GM18951 (cell line): ENCODE measurements around the gene ARHGAP22.

Source experiments
- POLR2A ChIP-seq: IDR thresholded peaks from 4 replicates; pipeline ENCODE4 v1.6.1; 2011; ENCODE audit warnings: mild to moderate bottlenecking; ENCODE audit not compliant: insufficient read length, insufficient read depth; ENCODE audit errors: extremely low read depth
- in situ Hi-C: fragments of 300-500 bp; cut with MboI; formaldehyde crosslinking; loops from one replicate; pipeline ENCODE4 v1.12.0; 2022; ENCODE audit warnings: low sequenced_read_pairs, mixed read lengths, inconsistent platforms; ENCODE audit not compliant: unreplicated experiment

ARHGAP22 gene

DNA sequence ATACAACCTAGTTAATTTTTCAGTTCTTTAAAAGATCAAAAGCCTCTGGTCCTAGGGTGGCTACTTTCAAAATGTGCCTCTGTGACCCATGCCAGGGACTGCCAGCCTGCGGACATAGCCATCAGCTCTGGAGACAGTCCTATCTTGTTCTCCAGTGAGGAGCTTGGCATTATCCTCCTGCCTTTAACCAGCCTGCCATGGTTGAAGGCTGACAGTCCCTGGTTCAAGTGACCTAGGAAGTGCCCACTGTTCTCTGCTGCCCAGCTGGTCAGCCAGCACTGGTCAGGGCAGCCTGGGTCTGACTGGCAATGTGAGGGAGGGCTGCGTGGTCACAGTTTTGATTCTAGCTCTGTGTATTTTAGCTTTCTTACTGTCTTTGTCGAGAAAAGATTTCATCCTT lies 18.1 kb upstream of the ARHGAP22 start:
- in situ Hi-C loops = no loop called here
- TF ChIP-seq POLR2A = no peak

DNA sequence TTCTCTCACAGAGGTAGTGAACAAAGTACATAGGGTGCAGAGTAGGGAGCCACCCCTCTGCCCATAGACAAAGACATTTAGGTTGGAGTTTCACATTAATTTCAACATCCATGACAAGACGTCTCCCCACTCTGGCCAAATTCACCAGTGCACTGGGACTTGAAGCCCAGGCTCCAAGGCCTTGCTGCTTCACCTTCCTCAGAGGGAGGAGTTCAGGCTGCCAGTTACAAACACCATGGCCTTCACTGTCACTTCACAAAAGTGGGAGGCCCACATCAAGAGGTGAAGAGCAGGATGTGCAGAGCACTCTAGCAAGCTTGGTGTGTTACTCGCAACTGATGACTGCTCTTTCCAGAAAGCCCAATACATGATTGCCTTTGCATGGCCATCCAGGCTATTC lies 15.8 kb upstream of the ARHGAP22 start:
- TF ChIP-seq POLR2A = no peak
- in situ Hi-C loops = no loop called here

DNA sequence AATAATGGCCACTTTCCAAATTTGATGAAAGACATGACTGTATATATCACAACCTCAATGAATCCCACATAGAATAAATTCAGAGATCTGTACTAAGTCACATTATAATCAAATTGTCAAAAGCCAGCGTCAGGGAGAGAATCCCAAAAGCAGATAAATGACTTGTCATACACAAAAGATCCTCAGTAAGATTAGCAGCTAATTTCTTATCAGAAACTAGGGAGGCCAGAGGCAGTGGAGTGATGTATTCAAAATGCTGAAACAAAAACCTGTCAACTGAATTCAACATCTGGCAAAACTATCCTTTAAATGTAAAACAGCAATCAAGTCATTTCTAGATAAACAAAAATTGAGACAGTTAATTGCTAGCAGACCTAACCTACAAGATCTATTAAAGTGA lies 11.6 kb upstream of the ARHGAP22 start:
- in situ Hi-C loops = no loop called here
- no peak for TF ChIP-seq POLR2A

DNA sequence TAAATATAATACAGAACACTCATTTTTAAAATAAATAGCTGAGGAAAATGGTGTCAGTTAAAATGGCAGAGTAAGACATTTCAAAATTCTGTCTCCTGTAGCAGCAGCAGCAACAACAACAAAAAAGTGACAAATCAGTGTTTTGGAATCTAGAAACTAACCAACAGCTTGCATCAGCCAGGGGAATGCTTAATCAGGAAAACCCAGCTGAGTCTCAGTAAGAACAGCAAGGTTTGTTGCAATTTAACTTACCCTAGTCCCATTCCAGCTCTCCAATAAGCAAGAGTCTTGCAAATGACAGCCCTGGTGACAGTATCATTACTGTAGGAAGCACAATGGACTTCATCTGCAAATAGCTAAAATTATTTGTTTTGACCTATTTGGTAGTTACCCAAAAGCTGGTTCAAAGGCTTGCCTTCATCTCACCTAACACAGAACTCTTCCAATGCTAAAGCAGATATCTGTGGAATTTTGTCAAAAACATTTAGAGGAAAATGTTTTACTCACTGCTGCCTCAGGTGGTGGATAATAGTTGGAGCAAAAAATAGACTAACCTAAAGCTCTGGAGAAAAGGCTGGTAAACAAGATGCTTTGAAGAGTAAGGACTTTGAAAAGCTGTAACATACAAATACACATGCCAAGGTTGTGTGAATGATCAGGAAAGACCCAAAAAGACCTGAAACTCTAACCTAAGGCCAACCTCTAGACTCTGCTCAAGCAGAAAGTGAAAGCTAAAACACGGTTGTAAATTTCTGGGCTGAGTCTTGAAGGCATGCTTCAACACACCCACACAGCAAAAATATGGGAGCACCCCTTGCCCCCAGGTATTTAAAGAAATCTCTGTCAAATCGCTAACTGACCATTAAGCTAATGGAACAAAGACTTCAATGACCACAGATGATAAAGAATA lies 9.9 kb upstream of the ARHGAP22 start:
- TF ChIP-seq POLR2A = no peak
- in situ Hi-C loops = no loop called here

DNA sequence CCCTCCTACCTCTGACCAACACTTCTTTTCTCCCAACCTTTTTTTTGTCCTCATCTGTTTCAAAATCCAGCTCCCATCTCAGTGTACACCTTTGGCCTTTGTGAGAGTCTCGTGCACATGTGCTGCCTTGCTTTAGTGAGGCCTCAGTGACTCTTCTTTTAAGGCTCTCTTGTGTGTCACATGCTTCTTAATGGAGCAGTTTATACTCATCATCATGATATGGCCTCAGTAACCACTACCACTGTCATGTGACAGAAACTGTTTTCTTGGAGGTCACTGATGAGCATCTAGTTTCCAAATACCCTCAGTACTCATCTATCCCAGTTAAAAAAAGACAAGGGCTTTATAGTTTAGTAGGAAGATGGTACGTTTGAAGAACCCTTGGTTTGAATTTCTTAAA lies 8.1 kb upstream of the ARHGAP22 start:
- TF ChIP-seq POLR2A = no peak
- in situ Hi-C loops = no loop called here

DNA sequence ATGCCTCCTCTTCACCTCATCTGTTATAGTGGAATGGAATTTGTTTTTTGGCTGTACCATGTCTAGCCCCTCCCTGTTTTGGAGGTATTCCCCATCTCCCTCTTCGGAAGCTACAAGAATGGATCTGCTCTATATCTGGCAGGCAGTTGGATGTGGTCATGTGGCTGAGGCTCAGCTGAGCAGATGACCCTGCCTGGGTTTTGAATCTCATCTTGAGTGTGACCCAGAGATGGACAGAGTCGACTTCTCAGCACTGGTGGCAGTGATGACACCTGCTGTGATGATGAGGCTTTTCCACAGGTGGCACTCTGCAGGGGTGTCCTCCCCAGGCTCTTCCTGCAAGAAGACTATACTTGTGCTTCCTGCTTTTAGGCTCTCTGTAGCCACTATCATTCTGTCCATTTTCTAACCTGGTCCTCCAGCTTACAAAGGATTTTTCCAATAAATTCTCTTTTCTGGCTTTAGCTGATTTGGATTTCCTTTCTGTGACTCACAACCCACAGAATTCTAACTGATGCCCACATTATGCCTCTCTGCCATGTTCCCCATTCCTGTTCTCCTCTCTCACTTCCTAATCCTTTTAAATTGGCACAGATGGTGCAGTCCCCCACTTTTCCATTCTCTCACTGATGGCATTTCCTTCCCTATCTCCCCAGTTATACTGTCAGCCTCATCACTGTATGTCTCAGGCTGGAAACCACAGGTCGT lies 7.5 kb upstream of the ARHGAP22 start:
- TF ChIP-seq POLR2A = no peak
- in situ Hi-C loops = no loop called here

DNA sequence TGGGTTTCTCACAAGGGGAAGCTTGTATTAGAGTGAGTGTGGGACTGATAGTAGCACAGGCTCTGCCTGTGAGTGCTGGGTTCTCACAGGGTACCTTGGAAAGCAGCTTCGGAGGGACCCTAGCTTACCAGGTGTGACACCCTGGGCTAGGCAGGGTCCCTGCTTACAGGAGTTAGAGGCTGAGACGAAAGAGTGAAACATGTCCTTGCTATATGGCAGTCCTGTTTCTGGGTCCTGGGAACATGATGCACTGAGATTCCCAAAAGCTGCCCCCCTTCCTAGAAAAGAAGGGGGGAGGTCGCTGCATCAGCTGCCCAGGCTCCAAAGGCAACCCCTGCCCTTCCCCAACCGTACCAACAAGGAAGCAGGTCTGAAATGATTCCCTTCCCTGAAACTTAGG lies 6.3 kb upstream of the ARHGAP22 start:
- in situ Hi-C loops = no loop called here
- no peak for TF ChIP-seq POLR2A

DNA sequence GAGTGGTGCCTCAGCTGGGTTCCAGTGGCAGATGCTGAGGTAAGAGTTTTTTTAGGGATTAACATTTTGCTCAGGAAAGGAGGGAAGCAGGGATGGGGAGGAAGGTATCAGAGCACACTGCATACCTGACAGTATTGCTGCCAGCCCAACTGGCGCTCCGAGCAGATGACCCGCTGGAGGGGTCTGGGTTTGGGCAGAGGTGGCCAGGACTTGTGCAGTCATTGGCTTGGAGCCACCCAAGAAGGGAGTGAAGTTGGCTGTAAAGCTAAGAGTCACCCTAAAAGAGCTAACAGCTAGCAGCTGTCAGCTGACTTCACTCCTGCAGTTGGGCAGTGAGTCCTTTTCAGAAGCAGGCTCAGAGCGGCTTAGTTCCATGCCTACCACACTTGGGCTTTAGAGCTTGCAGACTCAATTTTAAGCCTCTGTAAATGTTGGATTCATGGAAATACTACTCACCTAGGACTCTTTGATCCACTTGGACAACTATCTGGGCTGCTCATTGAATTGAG lies 5.8 kb upstream of the ARHGAP22 start:
- TF ChIP-seq POLR2A = no peak
- in situ Hi-C loops = no loop called here

DNA sequence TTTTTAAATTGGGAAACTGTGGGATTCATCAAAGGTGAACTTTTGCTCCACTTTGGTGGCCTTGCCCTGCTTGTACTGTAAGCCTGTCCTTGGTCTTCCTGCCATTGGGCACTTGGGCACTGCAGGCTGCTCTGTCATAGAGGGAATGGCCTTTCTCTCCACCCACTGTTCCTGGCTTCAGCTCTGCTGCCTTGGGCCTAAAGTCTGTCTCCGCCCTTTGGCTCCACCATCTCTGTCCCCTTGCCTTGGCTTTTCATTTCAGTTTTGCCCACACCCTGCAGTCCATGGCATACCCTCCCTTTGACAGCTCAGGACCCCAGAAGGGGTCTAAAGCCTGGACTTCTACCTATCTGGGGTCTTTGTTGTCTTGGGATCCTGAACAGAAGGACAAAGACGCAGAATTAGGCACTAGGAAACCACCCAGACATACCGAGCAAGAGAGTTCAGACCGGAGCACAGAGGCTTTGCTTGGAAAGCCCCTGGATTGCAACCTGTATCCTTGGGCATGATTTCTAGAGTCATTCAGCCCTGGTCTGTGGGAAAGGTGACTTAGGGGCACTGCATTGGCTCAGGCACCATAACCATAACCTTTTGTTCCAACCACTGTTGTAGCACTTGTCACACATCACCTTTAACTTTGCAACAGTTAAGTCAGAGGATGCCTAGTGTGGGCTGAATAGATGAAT lies 5.2 kb upstream of the ARHGAP22 start:
- in situ Hi-C loops = loop anchor here (10.0 kb wide), 1 partner anchor 45 kb away; no protein-coding TSS in a partner anchor
- TF ChIP-seq POLR2A = no peak

DNA sequence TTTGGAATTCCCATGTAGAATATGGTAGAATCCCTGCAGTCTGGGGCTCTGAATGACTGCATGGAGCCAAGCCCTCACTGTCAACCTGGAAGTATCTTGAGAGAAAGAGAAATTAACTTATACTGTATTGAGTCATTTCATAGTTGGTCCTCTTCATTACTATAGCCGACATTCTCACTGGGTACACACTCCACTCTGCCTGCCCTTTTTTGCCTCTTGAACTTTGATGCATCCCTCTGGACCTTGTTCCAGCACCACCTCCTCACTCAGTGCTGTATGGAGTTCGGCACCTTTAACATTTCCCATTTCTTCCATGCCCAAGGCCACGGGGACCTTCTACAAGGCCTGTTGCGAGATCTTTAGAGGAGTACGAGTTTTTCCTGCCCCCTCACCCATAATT lies 4.6 kb upstream of the ARHGAP22 start:
- no peak for TF ChIP-seq POLR2A
- in situ Hi-C loops = loop anchor here (10.0 kb wide), 1 partner anchor 45 kb away; no protein-coding TSS in a partner anchor

DNA sequence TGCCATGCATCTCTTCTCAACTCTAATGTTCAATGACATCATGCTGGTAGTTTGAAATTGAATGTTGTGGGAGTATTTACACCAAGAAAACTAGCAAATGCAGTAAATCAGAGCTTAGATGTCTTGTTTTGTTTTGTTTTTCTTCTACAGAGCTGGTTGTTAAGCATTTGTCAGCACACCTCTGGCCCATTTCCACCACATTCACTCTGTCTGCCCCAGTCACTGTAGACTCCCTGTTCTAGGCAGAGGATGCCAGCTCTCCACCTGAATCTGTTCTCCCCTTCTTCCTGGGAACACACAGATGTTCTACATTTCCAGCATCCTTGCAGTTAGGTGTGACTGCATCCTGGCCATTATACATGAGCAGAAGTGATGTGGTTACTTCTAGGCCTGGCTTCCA lies 4.1 kb upstream of the ARHGAP22 start:
- in situ Hi-C loops = loop anchor here (10.0 kb wide), 1 partner anchor 46 kb away; no protein-coding TSS in a partner anchor
- TF ChIP-seq POLR2A = no peak

DNA sequence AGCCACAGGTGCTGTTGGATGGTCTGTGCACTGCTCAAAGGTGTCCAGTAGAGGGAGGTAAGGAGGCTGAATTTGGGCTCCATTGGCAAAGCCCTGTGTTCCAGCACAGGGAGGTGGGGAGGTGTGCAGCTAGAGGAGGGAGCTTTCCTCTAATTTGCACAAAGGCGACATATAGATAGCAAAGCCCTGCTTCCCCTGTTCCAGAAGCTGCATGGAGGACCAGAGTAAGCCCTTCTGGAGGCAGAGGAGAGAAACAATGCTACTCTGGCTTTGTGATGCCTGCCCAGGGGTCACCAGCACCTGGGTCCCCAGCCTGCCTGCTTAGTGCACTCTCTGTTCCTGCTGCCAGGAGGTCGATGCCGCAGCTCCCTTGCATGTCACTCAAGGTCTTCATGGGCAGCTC lies 3.4 kb upstream of the ARHGAP22 start:
- no peak for TF ChIP-seq POLR2A
- in situ Hi-C loops = loop anchor here (10.0 kb wide), 1 partner anchor 47 kb away; no protein-coding TSS in a partner anchor
